ENCODE data around the gene TTC28.

GRCh38 chr22:28058036-28058435 lies 621.6 kb downstream of the TTC28 start:
- TF ChIP-seq, protein P1, sequence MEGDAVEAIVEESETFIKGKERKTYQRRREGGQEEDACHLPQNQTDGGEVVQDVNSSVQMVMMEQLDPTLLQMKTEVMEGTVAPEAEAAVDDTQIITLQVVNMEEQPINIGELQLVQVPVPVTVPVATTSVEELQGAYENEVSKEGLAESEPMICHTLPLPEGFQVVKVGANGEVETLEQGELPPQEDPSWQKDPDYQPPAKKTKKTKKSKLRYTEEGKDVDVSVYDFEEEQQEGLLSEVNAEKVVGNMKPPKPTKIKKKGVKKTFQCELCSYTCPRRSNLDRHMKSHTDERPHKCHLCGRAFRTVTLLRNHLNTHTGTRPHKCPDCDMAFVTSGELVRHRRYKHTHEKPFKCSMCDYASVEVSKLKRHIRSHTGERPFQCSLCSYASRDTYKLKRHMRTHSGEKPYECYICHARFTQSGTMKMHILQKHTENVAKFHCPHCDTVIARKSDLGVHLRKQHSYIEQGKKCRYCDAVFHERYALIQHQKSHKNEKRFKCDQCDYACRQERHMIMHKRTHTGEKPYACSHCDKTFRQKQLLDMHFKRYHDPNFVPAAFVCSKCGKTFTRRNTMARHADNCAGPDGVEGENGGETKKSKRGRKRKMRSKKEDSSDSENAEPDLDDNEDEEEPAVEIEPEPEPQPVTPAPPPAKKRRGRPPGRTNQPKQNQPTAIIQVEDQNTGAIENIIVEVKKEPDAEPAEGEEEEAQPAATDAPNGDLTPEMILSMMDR (IDR thresholded peaks at IDR 0.05) = no peak
- no peak for TF ChIP-seq POLR2A (IDR thresholded peaks at IDR 0.05)

All from thyroid gland (tissue), 4 donors.